Right forelimb (tissue), 1 donor: ENCODE results near the gene RPS6KA1.

Experiments
- DNase-seq: peaks from one replicate; pipeline ENCODE4 v3.0.0-alpha.2; 2018

Gene RPS6KA1

DNA sequence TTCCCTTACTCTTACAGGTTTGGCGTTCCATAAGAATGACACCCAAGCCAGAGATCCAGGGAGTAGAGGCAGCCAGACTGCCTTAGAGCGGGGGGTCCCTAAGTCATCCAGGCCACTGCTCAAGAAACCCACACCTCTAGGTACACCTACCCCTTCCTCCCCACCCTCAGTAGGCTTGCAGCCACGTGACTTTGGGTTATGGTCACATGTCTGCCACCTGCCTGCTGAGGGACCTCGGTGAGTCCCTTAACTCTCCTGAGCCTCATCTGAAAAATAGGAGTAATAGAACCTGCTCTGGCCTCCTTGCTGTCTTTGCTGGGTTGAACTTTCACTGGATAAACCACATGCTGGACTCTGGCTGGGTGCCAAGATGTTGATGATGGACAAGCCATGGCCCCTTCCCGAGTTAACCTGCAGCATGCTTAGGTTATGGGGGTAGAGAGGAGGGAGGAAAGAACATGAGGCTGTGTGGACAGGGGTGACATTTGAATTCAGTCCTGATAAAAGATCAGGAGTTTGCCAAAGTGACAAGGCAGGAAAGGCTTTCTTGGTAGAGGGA, 4.5 kb downstream of the RPS6KA1 start:
- no peak for DNase-seq

GRCh38 chr1:26535201-26535600, 5.6 kb downstream of the RPS6KA1 start:
- DNase-seq = no peak

DNA sequence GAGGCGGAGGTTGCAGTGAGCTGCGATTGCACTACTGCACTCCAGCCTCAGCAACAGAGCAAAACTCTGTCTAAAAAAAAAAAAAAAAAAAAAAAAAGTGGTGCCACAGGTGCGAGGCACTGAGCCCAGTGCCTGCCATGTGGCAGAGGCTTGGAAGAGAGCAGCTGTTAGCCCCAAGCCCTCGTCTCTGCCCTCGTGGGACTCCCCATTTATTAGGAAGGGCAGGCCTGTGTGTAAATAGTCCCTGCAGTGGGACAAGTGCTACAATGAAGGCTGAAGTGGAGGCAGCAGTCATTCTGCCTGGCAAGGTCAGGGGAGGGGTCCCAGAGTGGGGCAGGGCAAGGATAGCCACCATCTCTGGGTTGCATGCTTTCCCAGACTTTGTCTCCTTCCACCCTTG, 6.5 kb downstream of the RPS6KA1 start:
- no peak for DNase-seq

DNA sequence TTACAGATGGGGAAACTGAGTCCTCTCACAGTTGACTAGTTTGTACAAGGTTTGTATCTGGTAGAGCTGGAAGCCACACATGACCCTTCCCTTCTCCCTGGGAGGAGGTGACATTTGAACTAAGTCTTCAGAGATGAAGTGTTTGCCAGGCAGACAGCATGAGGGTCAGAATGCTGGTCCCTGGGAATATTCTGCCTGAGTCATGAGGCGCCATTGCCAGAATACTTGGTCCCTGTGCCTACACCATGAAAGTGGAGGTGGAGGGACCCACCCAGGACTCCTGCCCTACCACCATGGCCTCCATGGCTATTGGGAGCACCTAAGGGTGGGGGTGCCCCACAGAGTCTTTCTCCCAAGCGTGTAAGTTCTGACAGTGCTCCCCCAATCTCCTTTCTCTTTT, 7.0 kb downstream of the RPS6KA1 start:
- no peak for DNase-seq

- no peak for DNase-seq
Observed at GRCh38 chr1:26537951-26538352, 8.4 kb downstream of the RPS6KA1 start.

- no peak for DNase-seq
Observed at GRCh38 chr1:26538480-26539412, 9.2 kb downstream of the RPS6KA1 start.

DNA sequence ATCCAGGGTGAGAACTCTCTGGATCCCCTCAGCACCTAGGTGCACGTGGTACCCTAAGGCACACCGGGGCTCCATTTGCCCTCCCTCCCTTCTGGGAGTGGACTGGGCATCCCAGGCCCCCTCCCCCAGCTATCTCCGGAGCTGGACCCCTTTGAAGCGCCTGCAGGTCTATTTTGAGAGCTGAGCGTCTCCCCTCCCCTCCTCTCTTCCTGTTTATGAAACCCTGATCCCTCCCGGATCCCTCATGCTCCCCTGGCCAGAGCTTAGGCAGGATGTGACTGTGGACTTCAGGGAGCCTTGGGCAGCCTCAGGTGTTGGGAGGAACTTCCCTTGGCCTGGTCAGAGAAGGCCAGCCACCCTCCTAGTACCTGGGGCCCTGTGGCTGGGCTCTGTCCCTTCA, 10.2 kb downstream of the RPS6KA1 start:
- no peak for DNase-seq

- no peak for DNase-seq
Observed at GRCh38 chr1:26540351-26540750, 10.8 kb downstream of the RPS6KA1 start.

GRCh38 chr1:26541431-26541815, 11.9 kb downstream of the RPS6KA1 start:
- DNase-seq = no peak

GRCh38 chr1:26541816-26542711, 12.5 kb downstream of the RPS6KA1 start:
- DNase-seq = peak; percentile 55

DNA sequence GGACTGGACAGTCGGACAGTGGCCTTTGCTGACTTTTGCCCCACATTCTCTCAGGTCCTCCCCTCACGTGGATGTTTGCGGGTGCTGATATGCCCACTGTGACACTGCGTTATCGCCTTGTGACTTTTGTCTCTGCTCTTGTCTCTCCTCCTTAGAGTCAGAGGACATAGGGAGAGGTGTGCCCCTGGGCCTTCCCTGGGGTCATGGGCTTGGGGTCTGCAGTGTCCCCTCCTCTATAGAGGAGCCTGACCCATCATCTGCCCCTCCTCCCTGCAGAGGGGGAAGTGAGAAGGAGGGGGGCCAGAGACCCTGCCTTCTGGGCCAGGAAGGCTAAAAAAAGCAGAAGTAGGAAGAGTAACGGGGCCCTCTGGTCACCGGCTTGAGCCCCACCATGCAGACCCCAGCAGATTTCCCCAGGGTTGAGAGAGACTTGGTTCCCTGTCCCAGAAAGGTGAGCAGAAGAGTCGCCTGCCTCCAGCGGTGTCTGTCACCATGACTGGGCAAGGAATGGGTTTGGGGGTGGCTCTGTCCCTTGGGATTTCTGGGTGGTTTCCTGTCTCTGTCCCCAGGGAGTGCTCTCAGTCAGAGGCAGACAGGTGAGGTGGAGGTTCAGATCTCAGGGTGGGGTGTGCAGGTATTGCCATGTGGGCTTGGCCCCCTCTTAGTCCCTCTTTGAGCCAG, 13.3 kb downstream of the RPS6KA1 start:
- no peak for DNase-seq

GRCh38 chr1:26543462-26543861, 13.9 kb downstream of the RPS6KA1 start:
- no peak for DNase-seq

GRCh38 chr1:26544126-26544525, 14.6 kb downstream of the RPS6KA1 start:
- DNase-seq = no peak

DNA sequence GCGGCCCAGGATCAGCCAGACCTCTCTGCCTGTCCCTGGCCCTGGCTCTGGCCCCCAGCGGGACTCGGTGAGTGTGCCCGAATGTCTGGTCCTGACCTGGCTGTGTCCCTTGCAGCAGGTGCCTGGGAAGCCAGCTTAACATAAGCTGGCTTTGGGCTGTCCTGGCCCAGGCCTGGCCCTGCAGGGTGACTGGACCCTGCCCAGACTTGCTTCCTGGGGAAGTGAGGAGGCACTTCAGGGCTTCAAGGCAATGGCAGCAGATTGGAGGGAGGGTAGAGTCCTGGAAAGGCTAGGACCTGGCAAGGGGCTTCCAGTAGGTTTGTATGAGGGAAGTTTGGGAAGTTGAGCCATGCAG, 16.4 kb downstream of the RPS6KA1 start:
- no peak for DNase-seq

GRCh38 chr1:26546375-26546774, 16.8 kb downstream of the RPS6KA1 start:
- no peak for DNase-seq

GRCh38 chr1:26546819-26547218, 17.3 kb downstream of the RPS6KA1 start:
- no peak for DNase-seq

GRCh38 chr1:26548841-26549240, 19.3 kb downstream of the RPS6KA1 start:
- DNase-seq = no peak

DNA sequence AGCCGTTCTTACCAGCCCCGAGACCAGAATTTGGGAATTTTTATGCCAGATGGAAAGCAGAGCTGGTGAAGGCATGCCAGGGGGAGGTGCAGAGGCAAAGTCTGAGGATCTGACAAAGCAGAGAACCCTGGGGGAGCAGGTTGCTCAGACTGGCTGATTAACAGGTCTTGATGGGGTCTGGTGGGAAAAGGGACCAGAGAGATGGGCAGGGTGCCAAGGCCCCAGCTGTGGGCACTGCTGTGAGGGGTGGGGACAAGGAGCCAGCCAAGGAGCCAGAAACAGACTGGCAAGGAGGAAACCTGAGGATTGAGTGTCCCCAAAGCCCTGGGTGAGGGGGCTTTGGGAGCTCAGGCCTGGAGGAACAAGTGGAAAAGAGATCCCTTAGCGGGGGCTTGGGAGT, 21.4 kb downstream of the RPS6KA1 start:
- DNase-seq = no peak

GRCh38 chr1:26552720-26553119, 23.2 kb downstream of the RPS6KA1 start:
- DNase-seq = no peak

DNA sequence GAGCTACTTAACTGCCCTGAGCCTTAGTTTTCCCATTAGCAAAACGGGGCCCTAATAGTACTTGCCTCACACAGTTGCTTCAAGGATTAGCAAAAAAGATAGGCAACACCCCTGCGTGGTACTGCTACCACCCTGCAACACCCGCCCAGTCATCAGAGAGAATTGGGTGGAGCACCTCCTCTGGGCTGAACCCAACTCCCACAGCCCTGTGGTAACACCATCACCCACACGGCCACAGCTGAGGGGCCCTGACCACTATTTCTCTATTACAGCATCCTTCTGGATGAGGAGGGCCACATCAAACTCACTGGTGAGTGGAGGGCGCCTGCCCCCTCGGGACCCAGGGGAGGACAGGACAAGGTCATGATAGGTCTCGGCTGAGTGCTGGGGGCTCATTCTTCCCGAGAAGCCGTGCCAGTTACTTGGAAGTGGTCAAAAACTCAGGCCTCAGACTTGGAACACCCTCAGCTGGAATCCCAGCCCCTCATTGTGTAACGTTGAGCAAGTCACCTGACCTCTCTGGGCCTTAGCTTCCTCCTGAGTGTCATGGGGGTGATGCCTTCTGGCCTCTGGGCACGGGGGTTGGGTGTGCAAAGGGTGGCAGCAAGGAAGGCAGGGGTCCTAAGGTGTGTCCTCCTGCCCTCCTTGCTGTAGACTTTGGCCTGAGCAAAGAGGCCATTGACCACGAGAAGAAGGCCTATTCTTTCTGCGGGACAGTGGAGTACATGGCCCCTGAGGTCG, 24.6 kb downstream of the RPS6KA1 start:
- DNase-seq = no peak

DNA sequence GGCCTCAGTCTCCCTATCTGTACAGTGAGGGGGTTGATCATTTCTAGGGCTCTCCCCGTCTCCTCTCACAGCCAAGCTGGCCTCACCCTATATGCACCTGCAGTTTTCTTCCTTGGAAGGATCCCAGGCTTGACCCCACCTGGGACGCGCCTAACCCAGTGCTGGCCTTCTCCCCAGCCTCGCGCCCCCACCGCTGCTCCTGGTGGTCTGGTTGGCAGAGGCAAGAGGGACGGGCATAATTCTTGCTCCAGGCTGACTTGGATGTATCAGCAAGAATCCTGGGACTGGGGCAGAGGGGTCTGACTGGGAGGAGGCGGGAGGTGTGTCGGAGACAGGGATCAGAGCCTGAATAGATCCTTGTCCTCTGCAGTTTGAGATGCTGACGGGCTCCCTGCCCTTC, 25.2 kb downstream of the RPS6KA1 start:
- DNase-seq = no peak

DNA sequence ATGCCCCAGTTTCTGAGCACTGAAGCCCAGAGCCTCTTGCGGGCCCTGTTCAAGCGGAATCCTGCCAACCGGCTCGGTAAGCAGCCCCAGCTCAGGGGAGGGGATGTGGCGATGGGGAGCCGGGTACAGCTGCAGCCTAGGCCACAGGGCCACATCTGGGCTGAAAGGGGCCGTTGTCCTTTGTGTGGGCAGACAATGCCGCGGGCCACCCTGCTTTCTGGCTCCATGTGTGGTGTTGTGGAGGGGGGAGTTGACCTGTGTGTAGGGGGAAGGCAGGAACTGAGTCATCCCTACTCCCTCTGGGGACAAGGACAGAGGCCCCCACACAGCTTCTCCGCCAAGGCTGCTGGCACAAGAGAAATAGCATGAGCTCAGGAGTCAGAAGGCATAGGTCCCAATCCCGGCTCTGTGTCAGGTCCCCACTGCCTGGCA, 26.0 kb downstream of the RPS6KA1 start:
- DNase-seq = no peak
